B cell (primary cell): ENCODE results near the gene AEBP1.

Experiments used
- EZH2 ChIP-seq: IDR thresholded peaks from 2 replicates; pipeline ENCODE4 v1.6.1; 2012; ENCODE audit warnings: borderline replicate concordance, low read depth, mild to moderate bottlenecking, moderate library complexity, low read length; ENCODE audit not compliant: insufficient read depth, poor library complexity, severe bottlenecking
- TF ChIP-seq, protein P1 (sequence below): fragments of 200-600 bp; IDR thresholded peaks from one replicate; pipeline ENCODE4 v1.8.0; 2022; ENCODE audit warnings: antibody characterized with exemption, mild to moderate bottlenecking

DNA sequence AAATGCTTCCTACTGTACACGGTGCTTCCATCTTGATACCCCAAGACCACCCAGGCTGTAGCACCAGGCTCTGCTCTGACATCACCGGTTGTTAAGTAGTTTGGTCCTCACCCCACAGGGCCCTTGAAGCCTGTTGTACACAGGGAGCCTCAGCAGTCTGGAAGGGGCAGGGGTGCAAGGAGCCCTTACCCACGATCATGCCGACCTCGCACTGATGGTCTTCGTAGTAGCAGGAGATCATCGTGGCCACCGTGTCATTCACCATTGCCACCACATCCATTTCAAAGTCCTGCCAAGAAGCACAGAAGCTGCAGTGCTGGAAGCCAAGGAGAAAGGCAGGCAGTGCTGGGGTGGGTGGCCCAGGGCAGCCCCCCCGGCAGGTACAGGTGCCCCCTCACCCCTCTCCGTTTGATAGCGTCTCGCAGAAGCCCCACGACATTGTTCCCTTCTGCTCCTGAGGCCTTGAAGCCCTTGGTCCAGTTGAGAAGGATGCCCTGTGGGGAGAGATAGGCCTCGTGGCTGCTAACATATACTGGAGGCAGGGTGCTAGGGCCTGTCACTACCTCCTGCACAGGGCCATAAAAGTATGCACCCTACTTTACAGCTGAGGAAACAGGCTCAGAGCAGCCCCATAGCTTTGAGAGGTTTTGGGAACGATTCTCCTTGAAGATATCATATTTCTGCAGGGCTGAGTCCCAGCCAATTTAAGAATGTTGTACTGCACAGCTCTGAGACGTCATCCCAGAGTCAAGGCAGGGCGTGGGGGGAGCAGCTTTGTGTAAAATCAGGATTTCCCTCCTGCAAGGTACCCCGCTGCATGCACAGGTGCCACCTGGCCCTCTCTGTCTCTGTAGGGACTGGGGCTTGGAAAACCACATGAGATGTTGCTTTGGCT is 45.7 kb downstream of the AEBP1 start:
- TF ChIP-seq, protein P1, sequence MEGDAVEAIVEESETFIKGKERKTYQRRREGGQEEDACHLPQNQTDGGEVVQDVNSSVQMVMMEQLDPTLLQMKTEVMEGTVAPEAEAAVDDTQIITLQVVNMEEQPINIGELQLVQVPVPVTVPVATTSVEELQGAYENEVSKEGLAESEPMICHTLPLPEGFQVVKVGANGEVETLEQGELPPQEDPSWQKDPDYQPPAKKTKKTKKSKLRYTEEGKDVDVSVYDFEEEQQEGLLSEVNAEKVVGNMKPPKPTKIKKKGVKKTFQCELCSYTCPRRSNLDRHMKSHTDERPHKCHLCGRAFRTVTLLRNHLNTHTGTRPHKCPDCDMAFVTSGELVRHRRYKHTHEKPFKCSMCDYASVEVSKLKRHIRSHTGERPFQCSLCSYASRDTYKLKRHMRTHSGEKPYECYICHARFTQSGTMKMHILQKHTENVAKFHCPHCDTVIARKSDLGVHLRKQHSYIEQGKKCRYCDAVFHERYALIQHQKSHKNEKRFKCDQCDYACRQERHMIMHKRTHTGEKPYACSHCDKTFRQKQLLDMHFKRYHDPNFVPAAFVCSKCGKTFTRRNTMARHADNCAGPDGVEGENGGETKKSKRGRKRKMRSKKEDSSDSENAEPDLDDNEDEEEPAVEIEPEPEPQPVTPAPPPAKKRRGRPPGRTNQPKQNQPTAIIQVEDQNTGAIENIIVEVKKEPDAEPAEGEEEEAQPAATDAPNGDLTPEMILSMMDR: no peak
- no peak for TF ChIP-seq EZH2
